Chondrocyte (in vitro differentiated cells): Measurements from ENCODE around the gene FAM229B. TPM values are rescaled to one million over a fixed set of nuclear protein-coding genes. Genes with fewer than 3 reads are reported as not detected.

Source experiments
- DNase-seq: peaks from one replicate; pipeline ENCODE4 v3.0.0; 2021; ENCODE audit warnings: mixed read lengths, low spot score
- H3K27ac Mint-ChIP-seq: one replicate; pipeline ENCODE4 v1.8.0; 2021; ENCODE audit warnings: mild to moderate bottlenecking, moderate library complexity, mixed read lengths; ENCODE audit not compliant: unreplicated experiment
- H3K27me3 Mint-ChIP-seq: 2 replicates; pipeline ENCODE4 v1.8.0; 2021; ENCODE audit warnings: low read depth, mixed read lengths
- H3K36me3 Mint-ChIP-seq: 2 replicates; pipeline ENCODE4 v1.8.0; 2021; ENCODE audit warnings: low read depth, mixed read lengths
- H3K4me1 Mint-ChIP-seq: 2 replicates; pipeline ENCODE4 v1.8.0; 2021; ENCODE audit warnings: low read depth, mild to moderate bottlenecking, mixed read lengths
- H3K4me3 Mint-ChIP-seq: one replicate; pipeline ENCODE4 v1.8.0; 2021; ENCODE audit warnings: mild to moderate bottlenecking, moderate library complexity, mixed read lengths; ENCODE audit not compliant: unreplicated experiment
- H3K9me3 Mint-ChIP-seq: 2 replicates; pipeline ENCODE4 v1.8.0; 2021; ENCODE audit warnings: low read depth, mixed read lengths
- total RNA-seq: library from RNA; stranded (reverse); gene quantifications from 3 replicates; pipeline ENCODE4 v1.2.1, GENCODE V29; 2021
- TF ChIP-seq, protein P1 (sequence below): fragments of 200-600 bp; sonication (generic); IDR thresholded peaks from 2 replicates; pipeline ENCODE4 v1.5.0; 2021; ENCODE audit warnings: antibody characterized with exemption, mild to moderate bottlenecking, moderate library complexity

Gene FAM229B
- total RNA-seq, 1 donor from 2014 or later = 25.7 TPM

DNA sequence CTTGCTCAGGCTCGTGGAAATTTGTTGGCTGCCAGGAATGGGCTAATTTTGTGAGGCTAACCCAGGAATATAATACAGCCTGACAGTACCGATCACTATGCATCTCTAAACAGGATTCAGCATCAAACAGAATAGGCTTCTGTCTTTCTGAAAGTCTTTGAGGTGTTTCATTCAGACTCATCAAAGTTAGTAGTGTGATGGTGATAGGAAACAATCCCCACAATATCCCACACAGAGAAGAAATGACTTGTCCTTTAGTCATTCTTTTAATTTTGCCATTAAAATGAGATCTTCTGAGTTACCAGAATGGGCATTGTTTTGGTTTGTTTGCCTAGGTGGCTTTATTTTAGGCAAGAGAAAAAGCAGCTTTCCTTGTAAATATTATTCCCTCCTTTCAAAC, 54.3 kb downstream of the FAM229B start:
- H3K9me3 Mint-ChIP-seq = no peaks in the 10 kb centered on the region
- peaks cover 38% of the 10 kb centered on the region for H3K36me3 Mint-ChIP-seq
- H3K4me1 Mint-ChIP-seq = no peaks in the 10 kb centered on the region
- H3K4me3 Mint-ChIP-seq = no peak overlapping the region
- no peaks in the 10 kb centered on the region for H3K27me3 Mint-ChIP-seq
- TF ChIP-seq, protein P1, sequence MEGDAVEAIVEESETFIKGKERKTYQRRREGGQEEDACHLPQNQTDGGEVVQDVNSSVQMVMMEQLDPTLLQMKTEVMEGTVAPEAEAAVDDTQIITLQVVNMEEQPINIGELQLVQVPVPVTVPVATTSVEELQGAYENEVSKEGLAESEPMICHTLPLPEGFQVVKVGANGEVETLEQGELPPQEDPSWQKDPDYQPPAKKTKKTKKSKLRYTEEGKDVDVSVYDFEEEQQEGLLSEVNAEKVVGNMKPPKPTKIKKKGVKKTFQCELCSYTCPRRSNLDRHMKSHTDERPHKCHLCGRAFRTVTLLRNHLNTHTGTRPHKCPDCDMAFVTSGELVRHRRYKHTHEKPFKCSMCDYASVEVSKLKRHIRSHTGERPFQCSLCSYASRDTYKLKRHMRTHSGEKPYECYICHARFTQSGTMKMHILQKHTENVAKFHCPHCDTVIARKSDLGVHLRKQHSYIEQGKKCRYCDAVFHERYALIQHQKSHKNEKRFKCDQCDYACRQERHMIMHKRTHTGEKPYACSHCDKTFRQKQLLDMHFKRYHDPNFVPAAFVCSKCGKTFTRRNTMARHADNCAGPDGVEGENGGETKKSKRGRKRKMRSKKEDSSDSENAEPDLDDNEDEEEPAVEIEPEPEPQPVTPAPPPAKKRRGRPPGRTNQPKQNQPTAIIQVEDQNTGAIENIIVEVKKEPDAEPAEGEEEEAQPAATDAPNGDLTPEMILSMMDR = no peak
- H3K27ac Mint-ChIP-seq = no peak overlapping the region
- DNase-seq = no peak

DNA sequence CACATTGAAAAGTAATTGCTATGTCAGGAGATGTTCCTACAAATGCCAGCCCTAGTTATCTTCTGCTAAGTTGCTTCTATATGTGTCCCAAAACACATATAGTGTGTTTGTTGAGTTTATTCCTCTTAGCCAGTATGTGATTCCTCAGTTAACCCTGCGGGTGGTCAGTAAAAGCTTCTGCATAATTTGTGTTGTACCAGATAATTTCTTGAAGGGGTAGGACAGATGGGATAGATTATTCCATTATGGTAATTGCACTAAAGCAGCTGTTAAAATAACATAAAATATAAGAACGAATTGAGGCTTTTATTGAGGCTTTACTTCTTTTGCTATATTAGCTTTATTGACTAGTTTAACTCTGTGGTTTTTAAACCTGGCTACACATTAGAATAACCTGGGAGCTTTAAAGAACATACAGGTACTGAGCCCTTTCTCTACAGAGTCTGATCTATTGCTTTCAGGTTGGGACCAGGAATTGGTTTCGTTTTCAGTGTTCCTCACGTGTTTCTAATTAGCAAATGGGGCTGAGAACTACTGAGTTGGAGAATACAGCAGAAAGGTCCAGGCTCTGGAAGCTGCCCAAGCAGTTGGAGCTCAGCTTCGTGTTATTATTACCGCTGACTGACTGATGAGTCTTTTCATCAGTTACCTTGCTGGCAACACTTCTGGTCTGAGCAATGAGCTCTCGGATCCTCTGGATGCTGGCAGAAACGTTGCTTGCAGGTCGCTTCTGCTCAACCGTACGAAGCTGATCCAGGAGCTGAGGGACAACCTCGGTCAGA, 56.9 kb downstream of the FAM229B start:
- DNase-seq = no peak
- no peaks in the 10 kb centered on the region for H3K4me1 Mint-ChIP-seq
- H3K27ac Mint-ChIP-seq = no peak overlapping the region
- H3K27me3 Mint-ChIP-seq = no peaks in the 10 kb centered on the region
- TF ChIP-seq, protein P1 = no peak
- peaks cover 33% of the 10 kb centered on the region for H3K36me3 Mint-ChIP-seq
- H3K9me3 Mint-ChIP-seq = no peaks in the 10 kb centered on the region
- no peak overlapping the region for H3K4me3 Mint-ChIP-seq

DNA sequence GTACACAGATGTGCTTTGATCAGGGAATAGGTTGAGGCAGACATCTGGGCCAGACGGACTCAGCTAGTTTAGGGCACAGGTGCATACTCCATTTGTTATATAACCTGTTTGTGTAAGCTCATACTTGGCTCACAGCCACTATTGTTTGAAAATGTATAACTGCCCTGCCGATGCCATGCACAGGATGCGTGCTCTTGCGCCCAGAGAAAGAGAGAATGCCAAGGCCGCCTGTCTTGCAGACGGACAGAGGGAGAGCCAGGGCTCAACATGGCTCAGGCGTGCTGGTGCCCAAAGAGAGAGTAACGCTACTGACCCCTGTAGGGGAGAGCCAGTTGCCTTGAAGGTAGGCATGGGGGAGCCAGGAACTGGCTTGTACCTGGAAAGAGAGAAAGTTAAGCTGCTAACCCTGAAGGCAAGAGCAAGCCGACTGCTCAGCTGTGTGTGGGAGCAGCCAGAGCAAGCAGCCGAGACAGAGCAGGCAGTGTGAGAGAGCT, 57.7 kb downstream of the FAM229B start:
- H3K36me3 Mint-ChIP-seq = peaks cover 27% of the 10 kb centered on the region
- TF ChIP-seq, protein P1 = no peak
- H3K27me3 Mint-ChIP-seq = no peaks in the 10 kb centered on the region
- H3K27ac Mint-ChIP-seq = no peak overlapping the region
- H3K9me3 Mint-ChIP-seq = no peaks in the 10 kb centered on the region
- H3K4me3 Mint-ChIP-seq = no peak overlapping the region
- no peaks in the 10 kb centered on the region for H3K4me1 Mint-ChIP-seq
- no peak for DNase-seq

DNA sequence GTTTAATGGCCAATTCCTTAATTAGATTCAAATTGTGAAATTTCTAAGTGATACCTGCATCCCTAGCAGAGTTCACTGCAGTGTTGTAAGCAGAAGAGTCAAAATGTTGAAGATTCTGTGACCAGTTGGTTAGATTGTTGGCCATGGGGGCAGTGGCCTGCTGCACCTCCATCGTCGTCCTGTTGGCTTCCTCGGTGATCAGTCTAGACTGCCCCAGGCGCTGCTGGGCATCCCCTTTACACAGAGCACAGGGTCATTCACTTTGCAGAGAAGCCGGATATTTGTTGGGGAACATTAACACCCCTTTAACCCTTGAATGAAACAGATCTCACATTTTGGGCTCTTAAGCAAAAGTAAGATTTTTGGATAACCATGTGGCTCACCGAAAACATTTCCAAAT, 60.7 kb downstream of the FAM229B start:
- Mint-ChIP-seq H3K27ac (no peak overlapping the region), H3K27me3 (no peaks in the 10 kb centered on the region), H3K36me3 (peaks cover 18% of the 10 kb centered on the region), H3K9me3 (no peaks in the 10 kb centered on the region), H3K4me1 (no peaks in the 10 kb centered on the region), H3K4me3 (no peak overlapping the region)
- no peak for DNase-seq
- TF ChIP-seq, protein P1 = no peak

DNA sequence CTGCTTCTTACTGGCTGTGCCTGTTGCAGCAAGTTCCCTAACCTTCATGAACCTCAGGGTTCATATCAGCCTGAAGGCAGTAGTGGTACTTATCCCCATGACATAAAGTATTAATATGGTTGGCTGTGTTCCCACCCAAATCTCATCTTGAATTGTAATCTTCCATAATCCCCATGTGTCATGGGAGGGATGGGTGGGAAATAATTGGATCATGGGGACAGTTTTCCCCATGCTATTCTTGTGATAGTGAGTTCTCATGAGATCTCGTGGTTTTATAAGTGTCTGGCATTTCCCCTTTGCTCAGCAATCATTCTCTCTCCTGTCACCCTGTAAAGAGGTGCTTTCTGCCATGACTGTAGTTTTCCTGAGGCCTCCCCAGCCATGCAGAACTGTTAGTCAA, 61.8 kb downstream of the FAM229B start:
- Mint-ChIP-seq H3K4me3 (no peak overlapping the region), H3K36me3 (peaks cover 14% of the 10 kb centered on the region), H3K27me3 (no peaks in the 10 kb centered on the region), H3K27ac (no peak overlapping the region), H3K9me3 (no peaks in the 10 kb centered on the region), H3K4me1 (peaks cover 2% of the 10 kb centered on the region)
- TF ChIP-seq, protein P1 = no peak
- no peak for DNase-seq
